Measurements from ENCODE around the gene PRKCB. TPM values are rescaled to one million over a fixed set of nuclear protein-coding genes. Genes with fewer than 3 reads are reported as not detected.

The PRKCB gene
- total RNA-seq, 6 donors from 2014 or later: 9.6 to 28.0 (median 13.9) TPM

DNA sequence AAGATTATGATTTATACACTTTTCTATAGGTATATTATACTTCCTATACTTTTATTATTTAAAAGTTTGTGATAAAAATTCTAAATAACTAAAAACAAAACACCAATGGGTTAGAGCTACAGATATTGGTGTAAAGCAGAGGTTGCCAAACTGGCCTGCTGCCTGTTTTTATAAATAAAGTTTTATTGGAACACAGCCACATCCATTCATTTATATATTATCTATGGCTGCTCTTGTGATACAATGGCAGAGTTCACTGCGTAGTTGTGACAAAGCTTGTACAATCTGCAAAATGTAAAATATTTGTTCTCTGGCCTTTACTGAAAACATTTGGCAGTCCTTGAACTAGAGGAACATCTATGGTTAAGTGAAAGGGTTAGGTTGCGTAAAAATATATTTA lies 208.7 kb downstream of the PRKCB start:
- Histone ChIP-seq H3K36me3 (no peaks in the 10 kb centered on the region), H3K4me1 (no peaks in the 10 kb centered on the region), H3K27me3 (no peaks in the 10 kb centered on the region), H3K27ac (no peak overlapping the region), H3K9me3 (no peaks in the 10 kb centered on the region), H3K4me3 (no peak overlapping the region)
- DNase-seq (no peak), ATAC-seq (ENCODE audit: low FRiP score in 2 of 2) (no peak)
- 77 to 93% methylated on average over 2 of the region's 2 CpGs for WGBS, 2 donors
- TF ChIP-seq EP300 (IDR thresholded peaks at IDR 0.05): no peak
- TF ChIP-seq POLR2A (IDR thresholded peaks at IDR 0.05): no peak
- TF ChIP-seq, protein P1, sequence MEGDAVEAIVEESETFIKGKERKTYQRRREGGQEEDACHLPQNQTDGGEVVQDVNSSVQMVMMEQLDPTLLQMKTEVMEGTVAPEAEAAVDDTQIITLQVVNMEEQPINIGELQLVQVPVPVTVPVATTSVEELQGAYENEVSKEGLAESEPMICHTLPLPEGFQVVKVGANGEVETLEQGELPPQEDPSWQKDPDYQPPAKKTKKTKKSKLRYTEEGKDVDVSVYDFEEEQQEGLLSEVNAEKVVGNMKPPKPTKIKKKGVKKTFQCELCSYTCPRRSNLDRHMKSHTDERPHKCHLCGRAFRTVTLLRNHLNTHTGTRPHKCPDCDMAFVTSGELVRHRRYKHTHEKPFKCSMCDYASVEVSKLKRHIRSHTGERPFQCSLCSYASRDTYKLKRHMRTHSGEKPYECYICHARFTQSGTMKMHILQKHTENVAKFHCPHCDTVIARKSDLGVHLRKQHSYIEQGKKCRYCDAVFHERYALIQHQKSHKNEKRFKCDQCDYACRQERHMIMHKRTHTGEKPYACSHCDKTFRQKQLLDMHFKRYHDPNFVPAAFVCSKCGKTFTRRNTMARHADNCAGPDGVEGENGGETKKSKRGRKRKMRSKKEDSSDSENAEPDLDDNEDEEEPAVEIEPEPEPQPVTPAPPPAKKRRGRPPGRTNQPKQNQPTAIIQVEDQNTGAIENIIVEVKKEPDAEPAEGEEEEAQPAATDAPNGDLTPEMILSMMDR (IDR thresholded peaks at IDR 0.05): no peak
- TF ChIP-seq POLR2AphosphoS5 (IDR thresholded peaks at IDR 0.05): no peak

GRCh38 chr16:24045641-24046040 lies 209.9 kb downstream of the PRKCB start:
- TF ChIP-seq EP300 (IDR thresholded peaks at IDR 0.05) (no peak), POLR2A (IDR thresholded peaks at IDR 0.05) (no peak), POLR2AphosphoS5 (IDR thresholded peaks at IDR 0.05) (no peak)
- TF ChIP-seq, protein P1 (IDR thresholded peaks at IDR 0.05): no peak
- H3K36me3 ChIP-seq: no peaks in the 10 kb centered on the region
- no peak for DNase-seq
- H3K27me3 ChIP-seq: no peaks in the 10 kb centered on the region
- no peak overlapping the region for H3K27ac ChIP-seq
- ATAC-seq (ENCODE audit: low FRiP score in 2 of 2): no peak
- H3K4me1 ChIP-seq: no peaks in the 10 kb centered on the region
- no peak overlapping the region for H3K4me3 ChIP-seq
- 48 to 68% methylated on average over 12 of the region's 12 CpGs for WGBS, 2 donors
- no peaks in the 10 kb centered on the region for H3K9me3 ChIP-seq

GRCh38 chr16:24046442-24046841 lies 210.7 kb downstream of the PRKCB start:
- no peaks in the 10 kb centered on the region for H3K36me3 ChIP-seq
- no peaks in the 10 kb centered on the region for H3K27me3 ChIP-seq
- WGBS, 2 donors: 52 to 82% methylated on average over 4 of the region's 4 CpGs
- no peak for TF ChIP-seq POLR2AphosphoS5 (IDR thresholded peaks at IDR 0.05)
- TF ChIP-seq, protein P1 (IDR thresholded peaks at IDR 0.05): no peak
- no peak overlapping the region for H3K4me3 ChIP-seq
- H3K4me1 ChIP-seq: no peaks in the 10 kb centered on the region
- no peaks in the 10 kb centered on the region for H3K9me3 ChIP-seq
- DNase-seq (no peak), ATAC-seq (ENCODE audit: low FRiP score in 2 of 2) (no peak)
- no peak overlapping the region for H3K27ac ChIP-seq

DNA sequence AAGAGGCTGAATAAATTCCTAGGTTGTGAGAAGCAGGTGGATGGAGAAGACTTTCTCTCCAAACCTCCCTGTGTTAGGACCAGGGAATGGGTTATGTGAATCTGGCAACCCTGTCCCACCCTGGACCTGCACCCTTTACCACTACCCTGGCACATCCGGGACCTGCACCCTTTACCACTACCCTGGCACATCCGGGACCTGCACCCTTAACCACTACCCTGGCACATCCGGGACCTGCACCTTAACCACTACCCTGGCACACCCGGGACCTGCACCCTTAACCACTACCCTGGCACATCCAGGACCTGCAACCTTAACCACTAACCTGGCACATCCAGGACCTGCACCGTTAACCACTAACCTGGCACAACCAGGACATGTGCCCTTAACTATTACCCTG lies 213.3 kb downstream of the PRKCB start:
- Histone ChIP-seq H3K4me1 (no peaks in the 10 kb centered on the region), H3K27ac (no peak overlapping the region), H3K4me3 (no peak overlapping the region), H3K9me3 (no peaks in the 10 kb centered on the region), H3K36me3 (no peaks in the 10 kb centered on the region), H3K27me3 (no peaks in the 10 kb centered on the region)
- ATAC-seq (ENCODE audit: low FRiP score in 2 of 2) (no peak), DNase-seq (no peak)
- WGBS, 2 donors: 63 to 96% methylated on average over 5 of the region's 5 CpGs
- TF ChIP-seq, protein P1 (IDR thresholded peaks at IDR 0.05): no peak
- no peak for TF ChIP-seq EP300 (IDR thresholded peaks at IDR 0.05)
- TF ChIP-seq POLR2A (IDR thresholded peaks at IDR 0.05): no peak
- TF ChIP-seq POLR2AphosphoS5 (IDR thresholded peaks at IDR 0.05): no peak

GRCh38 chr16:24051125-24051524 lies 215.3 kb downstream of the PRKCB start:
- WGBS, 2 donors: 64 to 71% methylated on average over 5 of the region's 5 CpGs
- no peaks in the 10 kb centered on the region for H3K27me3 ChIP-seq
- no peak overlapping the region for H3K4me3 ChIP-seq
- TF ChIP-seq, protein P1 (IDR thresholded peaks at IDR 0.05): no peak
- no peak for TF ChIP-seq EP300 (IDR thresholded peaks at IDR 0.05)
- TF ChIP-seq POLR2A (IDR thresholded peaks at IDR 0.05): no peak
- no peak for TF ChIP-seq POLR2AphosphoS5 (IDR thresholded peaks at IDR 0.05)
- no peaks in the 10 kb centered on the region for H3K36me3 ChIP-seq
- no peak overlapping the region for H3K27ac ChIP-seq
- H3K4me1 ChIP-seq: no peaks in the 10 kb centered on the region
- no peaks in the 10 kb centered on the region for H3K9me3 ChIP-seq
- ATAC-seq (ENCODE audit: low FRiP score in 2 of 2) (no peak), DNase-seq (no peak)

Data from upper lobe of left lung (tissue), 6 donors.